K562 (cell line): ENCODE measurements around the gene CGN. TPM values are rescaled to one million over a fixed set of nuclear protein-coding genes. Genes with fewer than 3 reads are reported as not detected.

ENCODE experiments used
- AFF1 ChIP-seq, 2 experiments: fragments of 450-650 bp; IDR thresholded peaks; 2 replicates each; pipeline ENCODE4 v1.6.1; 2018; ENCODE audit warnings: mild to moderate bottlenecking in 2 of 2, low read depth in 1 of 2; ENCODE audit not compliant: partially characterized antibody in 2 of 2
- CCNT2 ChIP-seq: IDR thresholded peaks from 2 replicates; pipeline ENCODE4 v1.6.1; 2011; ENCODE audit warnings: borderline replicate concordance, low read depth, mild to moderate bottlenecking, moderate library complexity, mixed read lengths, low read length; ENCODE audit not compliant: insufficient read length; ENCODE audit errors: extremely low read depth
- DDX20 ChIP-seq: fragments of 450-650 bp; IDR thresholded peaks from 2 replicates; pipeline ENCODE4 v1.6.1; 2016; ENCODE audit warnings: missing genetic modification characterization, low read depth, mild to moderate bottlenecking, missing compliant biosample characterization, moderate library complexity
- FOXK1 ChIP-seq: sonication (generic); formaldehyde crosslinking; IDR thresholded peaks from 2 replicates; pipeline ENCODE4 v1.8.0; 2022; ENCODE audit warnings: missing genetic modification reagents, mild to moderate bottlenecking, borderline replicate concordance
- SNRNP70 ChIP-seq: fragments of 200-400 bp; formaldehyde crosslinking; optimal IDR thresholded peaks from 2 replicates; pipeline ENCODE3; 2017; ENCODE audit warnings: low read depth, low read length
- STAG1 ChIP-seq: sonication (generic); formaldehyde crosslinking; IDR thresholded peaks from 2 replicates; pipeline ENCODE4 v1.5.0; 2020; ENCODE audit warnings: missing genetic modification reagents, borderline replicate concordance
- ZNF140 ChIP-seq: fragments of 250-450 bp; sonication (Bioruptor Pico); IDR thresholded peaks from 2 replicates; pipeline ENCODE4 v1.8.0; 2021; ENCODE audit warnings: moderate library complexity, mild to moderate bottlenecking, inconsistent platforms
- polyA plus RNA-seq, 8 experiments: library from polyadenylated mRNA; depleted of rRNA in 4 of 8; stranded (reverse) in 5 of 8; unstranded in 3 of 8; fragments of >200 nt; fragmentation: Nextera tagmentation in 2 of 8; fragmentation: Illumina TruSeq in 1 of 8; extraction: Ambion mirVana in 2 of 8; extraction: Trizol in 1 of 8; gene quantifications; 2 replicates each; pipeline versions ENCODE4 v1.2.1 to v1.2.3, GENCODE V29; 2011 to 2014; ENCODE audit warnings: inconsistent platforms in 1 of 8, missing spikeins in 1 of 8
- total RNA-seq, 7 experiments: library from RNA; depleted of rRNA in 6 of 7; stranded (reverse); fragments of >200 nt in 6 of 7; fragmentation: Illumina TruSeq in 2 of 7; extraction: Trizol in 2 of 7; gene quantifications; 2 replicates each; pipeline versions ENCODE4 v1.2.1 to v1.2.3, GENCODE V29; 2011 to 2021; ENCODE audit warnings: low replicate concordance in 1 of 7
- TF ChIP-seq, protein P1 (sequence below), 3 experiments: IDR thresholded peaks in 2 of 3; conservative IDR thresholded peaks in 1 of 3; 2 replicates each; pipeline ENCODE4 v1.5.1; 2011 to 2012; ENCODE audit warnings: low read length in 3 of 3, mild to moderate bottlenecking in 3 of 3, control low read depth in 2 of 3, improper control_type of control experiment in 1 of 3, inconsistent platforms in 1 of 3, low read depth in 1 of 3, mixed read lengths in 1 of 3, moderate library complexity in 1 of 3; ENCODE audit not compliant: insufficient read depth in 2 of 3

CGN gene
- total and polyA plus RNA-seq, 9 of the 15 experiments (the other 6 are each of a cell fraction or from before 2014, with no cell fraction given): 0.03 to 1.4 (median 0.14) TPM; not detected in 2

GRCh38 chr1:151493042-151493441, 18.1 kb upstream of the CGN start (continued):
- TF ChIP-seq AFF1 (IDR thresholded peaks at IDR 0.05; ENCODE audit: low read depth in 1 of 2, partially characterized antibody in 2 of 2) (no peak), FOXK1 (no peak), DDX20 (tag) (no peak), SNRNP70 (no peak), ZNF140 (CRISPR knock-in tag) (no peak), CCNT2 (no peak), STAG1 (CRISPR knock-in tag) (no peak)
- TF ChIP-seq, protein P1, sequence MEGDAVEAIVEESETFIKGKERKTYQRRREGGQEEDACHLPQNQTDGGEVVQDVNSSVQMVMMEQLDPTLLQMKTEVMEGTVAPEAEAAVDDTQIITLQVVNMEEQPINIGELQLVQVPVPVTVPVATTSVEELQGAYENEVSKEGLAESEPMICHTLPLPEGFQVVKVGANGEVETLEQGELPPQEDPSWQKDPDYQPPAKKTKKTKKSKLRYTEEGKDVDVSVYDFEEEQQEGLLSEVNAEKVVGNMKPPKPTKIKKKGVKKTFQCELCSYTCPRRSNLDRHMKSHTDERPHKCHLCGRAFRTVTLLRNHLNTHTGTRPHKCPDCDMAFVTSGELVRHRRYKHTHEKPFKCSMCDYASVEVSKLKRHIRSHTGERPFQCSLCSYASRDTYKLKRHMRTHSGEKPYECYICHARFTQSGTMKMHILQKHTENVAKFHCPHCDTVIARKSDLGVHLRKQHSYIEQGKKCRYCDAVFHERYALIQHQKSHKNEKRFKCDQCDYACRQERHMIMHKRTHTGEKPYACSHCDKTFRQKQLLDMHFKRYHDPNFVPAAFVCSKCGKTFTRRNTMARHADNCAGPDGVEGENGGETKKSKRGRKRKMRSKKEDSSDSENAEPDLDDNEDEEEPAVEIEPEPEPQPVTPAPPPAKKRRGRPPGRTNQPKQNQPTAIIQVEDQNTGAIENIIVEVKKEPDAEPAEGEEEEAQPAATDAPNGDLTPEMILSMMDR (IDR thresholded peaks at IDR 0.05 in 2 of 3, conservative IDR thresholded peaks at IDR 0.05 in 1 of 3; ENCODE audit: insufficient read depth in 2 of 3, low read depth in 1 of 3, low read length in 3 of 3): no peak
